OCI-LY7 (cell line): ENCODE data around the gene TMOD3. TPM values are rescaled to one million over a fixed set of nuclear protein-coding genes. Genes with fewer than 3 reads are reported as not detected.
A peak's percentile ranks its signal among the peaks of the same experiment; 100 is the strongest.

Experiments used
- BruUV-seq: library from RNA; stranded (reverse); fragments of 400-500 nt; replicated peaks from 2 replicates; lab custom pipeline; 2021; lab: Mats Ljungman, UMichigan
- CTCF ChIA-PET: fragments of 300-600 bp; sonication (Branson Sonifier 250); formaldehyde crosslinking; loops from one replicate; lab custom pipeline; 2022; ENCODE audit warnings: antibody characterized with exemption; ENCODE audit not compliant: unreplicated experiment; lab: Charles Lee
- POLR2A ChIA-PET: fragments of 300-600 bp; sonication (Branson Sonifier 250); formaldehyde crosslinking; loops from one replicate; lab custom pipeline; 2022; ENCODE audit warnings: antibody characterized with exemption; lab: Charles Lee
- DNase-seq: peaks from one replicate; pipeline ENCODE4 v3.0.0-alpha.2; 2015; ENCODE audit warnings: low spot score
- H2AFZ ChIP-seq: fragments of 200-600 bp; sonication (generic), shearing (Covaris generic); 2 replicates; pipeline ENCODE4 v1.6.1; 2014; ENCODE audit warnings: mild to moderate bottlenecking, antibody characterized with exemption, low read length, moderate library complexity
- H3K27ac ChIP-seq: fragments of 200-600 bp; sonication (generic); 2 replicates; pipeline ENCODE4 v1.5.1; 2014; ENCODE audit warnings: mixed run types, low read depth, mild to moderate bottlenecking, moderate library complexity, low read length, inconsistent platforms; ENCODE audit not compliant: poor library complexity, severe bottlenecking
- H3K36me3 ChIP-seq: fragments of 200-600 bp; sonication (generic); 2 replicates; pipeline ENCODE4 v1.6.1; 2014; ENCODE audit warnings: mild to moderate bottlenecking, antibody characterized with exemption, low read length, moderate library complexity, mixed read lengths; ENCODE audit not compliant: insufficient read depth
- H3K4me1 ChIP-seq: fragments of 200-600 bp; sonication (generic); 2 replicates; pipeline ENCODE4 v1.5.1; 2014; ENCODE audit warnings: mild to moderate bottlenecking, low read length; ENCODE audit not compliant: insufficient read depth, poor library complexity, severe bottlenecking
- H3K4me2 ChIP-seq: fragments of 200-600 bp; sonication (generic); 2 replicates; pipeline ENCODE4 v1.6.1; 2014; ENCODE audit warnings: mild to moderate bottlenecking, low read length
- H3K4me3 ChIP-seq: fragments of 200-600 bp; sonication (generic); 2 replicates; pipeline ENCODE4 v1.5.1; 2014; ENCODE audit warnings: mild to moderate bottlenecking, low read depth, low read length; ENCODE audit not compliant: poor library complexity, severe bottlenecking
- H3K79me2 ChIP-seq: fragments of 200-600 bp; sonication (generic); 2 replicates; pipeline ENCODE4 v1.6.1; 2016; ENCODE audit warnings: low read depth, mild to moderate bottlenecking, low read length, moderate library complexity, mixed read lengths; ENCODE audit not compliant: insufficient read depth
- H3K9me2 ChIP-seq: fragments of 200-600 bp; sonication (generic); 2 replicates; pipeline ENCODE4 v1.6.1; 2016; ENCODE audit warnings: mild to moderate bottlenecking, low read length, mixed read lengths; ENCODE audit not compliant: insufficient read depth
- H3K9me3 ChIP-seq: fragments of 200-600 bp; sonication (generic); 2 replicates; pipeline ENCODE4 v1.6.1; 2014; ENCODE audit warnings: mild to moderate bottlenecking, mixed run types, low read length, mixed read lengths
- H4K20me1 ChIP-seq: fragments of 200-600 bp; sonication (generic); 2 replicates; pipeline ENCODE4 v1.6.1; 2014; ENCODE audit warnings: mild to moderate bottlenecking, antibody characterized with exemption, low read length, moderate library complexity, mixed read lengths; ENCODE audit not compliant: insufficient read depth
- EZH2phosphoT487 ChIP-seq: fragments of 200-600 bp; sonication (generic); IDR thresholded peaks from 2 replicates; pipeline ENCODE4 v1.6.1; 2018; ENCODE audit warnings: low read depth, borderline replicate concordance, mild to moderate bottlenecking, mixed run types, antibody characterized with exemption, low read length, moderate library complexity, mixed read lengths
- intact Hi-C: fragments of 100-400 bp; cut with micrococcal nuclease; formaldehyde crosslinking; loops from one replicate; pipeline ENCODE4 v1.10.0; 2022; ENCODE audit not compliant: unreplicated experiment
- total RNA-seq, 2 experiments: library from RNA; depleted of rRNA in 1 of 2; stranded (reverse); fragments of >200 nt in 1 of 2; shearing (Covaris generic) in 1 of 2; gene quantifications; 2 replicates each; pipeline ENCODE4 v1.2.3, GENCODE V29; 2014 to 2022
- TF ChIP-seq, protein P1 (sequence below): fragments of 200-600 bp; sonication (generic); conservative IDR thresholded peaks from 2 replicates; pipeline ENCODE4 v1.5.1; 2014; ENCODE audit warnings: mild to moderate bottlenecking, antibody characterized with exemption, low read length, moderate library complexity, mixed read lengths

Gene TMOD3
- total RNA-seq, 2 experiments from 2014 or later: 17.4 to 30.5 TPM

DNA sequence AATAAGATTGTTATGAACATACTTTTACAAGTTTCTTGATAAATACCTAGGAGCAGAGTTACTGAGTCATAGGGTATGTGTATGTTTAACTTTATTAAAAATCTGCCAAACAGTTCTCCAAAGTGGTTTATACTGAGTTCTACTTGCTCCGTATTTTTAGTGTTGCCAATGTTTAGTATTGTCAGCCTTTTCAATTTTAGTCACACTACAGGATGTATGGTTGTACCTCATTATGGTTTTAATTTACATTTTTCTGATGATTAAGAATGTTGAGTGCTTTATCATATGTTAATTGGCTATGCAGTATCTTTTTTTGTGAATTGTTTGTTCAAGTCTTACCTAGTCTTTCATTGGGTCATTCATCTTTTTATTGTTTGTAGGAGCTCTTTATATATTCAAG is 4.3 kb downstream of the TMOD3 start:
- H3K79me2 ChIP-seq: peaks cover 81% of the 10 kb centered on the region
- H3K4me2 ChIP-seq: no peak overlapping the region
- no peaks in the 10 kb centered on the region for H3K36me3 ChIP-seq
- peaks cover 49% of the 10 kb centered on the region for H3K4me1 ChIP-seq
- no peak overlapping the region for H3K4me3 ChIP-seq
- H2AFZ ChIP-seq: no peak overlapping the region
- H3K9me3 ChIP-seq: no peaks in the 10 kb centered on the region
- peaks cover 29% of the 10 kb centered on the region; the same call in 1 of the 2 replicates for H4K20me1 ChIP-seq
- DNase-seq: no peak
- no peak overlapping the region for H3K27ac ChIP-seq
- ChIA-PET CTCF (no interaction called here), POLR2A (interaction anchor here (0.7 to 2.0 kb wide), 3 partner anchors 11 to 1344 kb away, joined by 3 to 8 read pairs (median 3); no protein-coding TSS in a partner anchor)
- BruUV-seq: no TSS peak
- TF ChIP-seq, protein P1, sequence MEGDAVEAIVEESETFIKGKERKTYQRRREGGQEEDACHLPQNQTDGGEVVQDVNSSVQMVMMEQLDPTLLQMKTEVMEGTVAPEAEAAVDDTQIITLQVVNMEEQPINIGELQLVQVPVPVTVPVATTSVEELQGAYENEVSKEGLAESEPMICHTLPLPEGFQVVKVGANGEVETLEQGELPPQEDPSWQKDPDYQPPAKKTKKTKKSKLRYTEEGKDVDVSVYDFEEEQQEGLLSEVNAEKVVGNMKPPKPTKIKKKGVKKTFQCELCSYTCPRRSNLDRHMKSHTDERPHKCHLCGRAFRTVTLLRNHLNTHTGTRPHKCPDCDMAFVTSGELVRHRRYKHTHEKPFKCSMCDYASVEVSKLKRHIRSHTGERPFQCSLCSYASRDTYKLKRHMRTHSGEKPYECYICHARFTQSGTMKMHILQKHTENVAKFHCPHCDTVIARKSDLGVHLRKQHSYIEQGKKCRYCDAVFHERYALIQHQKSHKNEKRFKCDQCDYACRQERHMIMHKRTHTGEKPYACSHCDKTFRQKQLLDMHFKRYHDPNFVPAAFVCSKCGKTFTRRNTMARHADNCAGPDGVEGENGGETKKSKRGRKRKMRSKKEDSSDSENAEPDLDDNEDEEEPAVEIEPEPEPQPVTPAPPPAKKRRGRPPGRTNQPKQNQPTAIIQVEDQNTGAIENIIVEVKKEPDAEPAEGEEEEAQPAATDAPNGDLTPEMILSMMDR: no peak
- no peak for TF ChIP-seq EZH2phosphoT487
- no peaks in the 10 kb centered on the region for H3K9me2 ChIP-seq
- intact Hi-C loops: loop anchor here (5.0 kb wide), 1 partner anchor 184 kb away; the partner anchor contains the start of gene MAPK6

DNA sequence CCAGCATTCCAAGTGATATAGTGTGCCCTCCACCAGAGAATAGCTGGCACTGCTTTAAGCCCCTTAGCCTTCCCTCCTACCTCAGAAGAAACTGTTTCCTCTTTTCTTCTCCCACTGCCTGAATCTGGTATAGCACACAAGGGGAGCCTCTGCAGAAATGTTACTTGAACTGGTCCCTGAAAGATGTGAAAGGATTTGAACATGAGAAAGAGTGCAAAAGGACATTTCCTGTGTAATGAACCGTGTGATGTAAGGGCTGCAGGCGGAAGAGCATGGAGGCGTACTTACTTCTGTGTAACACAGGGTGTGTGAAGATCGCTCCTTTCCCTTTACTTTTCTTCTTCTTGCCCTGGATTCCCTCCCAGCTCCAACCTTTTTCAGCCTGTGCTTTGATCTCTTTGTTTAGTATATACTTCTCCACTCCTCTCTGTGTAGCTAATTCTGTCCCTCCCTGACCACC is 8.4 kb downstream of the TMOD3 start:
- Histone ChIP-seq H2AFZ (0 out of 2 replicates have a peak overlapping the region, but pooled peaks have one; percentile 44), H3K9me2 (no peaks in the 10 kb centered on the region), H3K36me3 (no peaks in the 10 kb centered on the region), H3K9me3 (no peaks in the 10 kb centered on the region), H3K4me3 (peak overlapping the region; percentile 42), H3K27ac (peak overlapping the region; percentile 20), H3K4me1 (peaks cover 43% of the 10 kb centered on the region), H3K79me2 (peaks cover 87% of the 10 kb centered on the region; the same call in 1 of the 2 replicates), H4K20me1 (peaks cover 23% of the 10 kb centered on the region; the same call in 1 of the 2 replicates), H3K4me2 (peak overlapping the region; percentile 69)
- intact Hi-C loops: no loop called here
- peak; percentile 59 for DNase-seq
- CTCF ChIA-PET: no interaction called here
- TF ChIP-seq, protein P1: no peak
- TF ChIP-seq EZH2phosphoT487: no peak
- no TSS peak for BruUV-seq
- POLR2A ChIA-PET: interaction anchor here (1.0 to 1.5 kb wide), 3 partner anchors 8 to 14 kb away, joined by 4 to 6 read pairs (median 5); no protein-coding TSS in a partner anchor

DNA sequence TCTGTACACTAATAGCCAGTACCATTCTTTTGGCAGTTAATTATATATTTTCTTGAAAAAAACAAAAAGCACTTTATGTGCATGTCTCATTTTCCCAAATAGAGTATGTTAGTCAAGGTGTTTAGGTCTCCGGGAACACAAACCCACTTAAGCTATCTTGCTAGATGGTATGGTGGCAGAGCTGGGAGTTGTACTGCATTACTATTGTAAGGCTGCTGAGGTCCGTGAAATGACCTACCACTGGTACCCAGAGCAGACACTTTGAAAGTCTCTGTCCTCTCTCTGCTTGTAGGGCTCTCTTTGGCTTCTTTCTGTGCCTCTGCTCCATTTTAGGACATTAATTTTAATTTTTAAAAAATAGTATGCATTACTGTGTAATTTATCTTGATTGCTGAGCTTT is 8.8 kb downstream of the TMOD3 start:
- H3K4me2 ChIP-seq: peak overlapping the region; percentile 69

More for the DNA sequence above, 8.8 kb downstream of the TMOD3 start:
- Histone ChIP-seq H2AFZ (0 out of 2 replicates have a peak overlapping the region, but pooled peaks have one; percentile 44), H3K9me3 (no peaks in the 10 kb centered on the region), H3K79me2 (peaks cover 87% of the 10 kb centered on the region; the same call in 1 of the 2 replicates), H3K4me3 (peak overlapping the region; percentile 42), H3K36me3 (no peaks in the 10 kb centered on the region), H3K4me1 (peaks cover 48% of the 10 kb centered on the region), H4K20me1 (peaks cover 18% of the 10 kb centered on the region; the same call in 1 of the 2 replicates), H3K27ac (peak overlapping the region; percentile 20), H3K9me2 (no peaks in the 10 kb centered on the region)
- ChIA-PET POLR2A (interaction anchor here (1.0 to 1.5 kb wide), 3 partner anchors 8 to 14 kb away, joined by 4 to 6 read pairs (median 5); no protein-coding TSS in a partner anchor), CTCF (no interaction called here)
- BruUV-seq: no TSS peak
- TF ChIP-seq EZH2phosphoT487: no peak
- TF ChIP-seq, protein P1: no peak
- no peak for DNase-seq
- intact Hi-C loops: no loop called here
